Activated T-cell treated with anti-CD3 and anti-CD28 coated beads, Interleukin-2, amount 50 U/mL, for 24 hours (primary cell): ENCODE data around the gene FN1.
"Not testable (repeated sequence)": the region's sequence is repeated elsewhere in the genome, so short reads cannot be mapped to it uniquely, and the experiment has no call there.

Experiments
- DNase-seq: peaks from one replicate; pipeline ENCODE4 v3.0.0-alpha.2; 2020
- H3K27ac Mint-ChIP-seq: 2 replicates; pipeline ENCODE4 v1.8.0; 2020; ENCODE audit warnings: mild to moderate bottlenecking, mixed read lengths
- H3K27me3 Mint-ChIP-seq: 2 replicates; pipeline ENCODE4 v1.8.0; 2020; ENCODE audit warnings: mixed read lengths
- H3K36me3 Mint-ChIP-seq: 2 replicates; pipeline ENCODE4 v1.8.0; 2020; ENCODE audit warnings: low read depth, mixed read lengths
- H3K4me1 Mint-ChIP-seq: 2 replicates; pipeline ENCODE4 v1.8.0; 2020; ENCODE audit warnings: low read depth, mixed read lengths
- H3K4me3 Mint-ChIP-seq: 2 replicates; pipeline ENCODE4 v1.8.0; 2020; ENCODE audit warnings: mild to moderate bottlenecking, moderate library complexity, mixed read lengths
- H3K9me3 Mint-ChIP-seq: 2 replicates; pipeline ENCODE4 v1.8.0; 2020; ENCODE audit warnings: mixed read lengths

Gene FN1

DNA sequence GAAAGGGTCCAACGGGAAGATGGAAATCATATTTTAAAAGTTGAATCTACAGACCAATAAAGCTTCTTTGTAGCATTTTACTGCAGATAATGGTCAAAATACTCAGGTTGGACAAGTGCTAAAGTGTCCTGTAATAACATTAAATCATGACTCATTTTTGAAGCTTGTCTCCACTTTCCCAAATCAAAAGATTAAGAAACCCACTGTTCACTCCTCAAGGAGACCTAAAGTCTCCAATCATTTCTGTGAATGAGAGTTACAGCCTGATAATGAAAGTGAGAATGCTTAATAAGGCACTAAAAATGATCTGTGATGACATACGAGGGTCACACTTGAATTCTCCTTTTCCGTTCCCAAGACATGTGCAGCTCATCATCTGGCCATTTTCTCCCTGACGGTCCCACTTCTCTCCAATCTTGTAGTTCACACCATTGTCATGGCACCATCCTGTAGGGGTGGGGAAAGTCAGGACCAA is 70.6 kb downstream of the FN1 start:
- Mint-ChIP-seq H3K4me3 (no peak overlapping the region), H3K9me3 (no peaks in the 10 kb centered on the region), H3K27ac (no peak overlapping the region), H3K36me3 (peaks cover 71% of the 10 kb centered on the region), H3K27me3 (no peaks in the 10 kb centered on the region), H3K4me1 (no peaks in the 10 kb centered on the region)
- DNase-seq: no peak

- Mint-ChIP-seq H3K27ac (no peak overlapping the region), H3K27me3 (no peaks in the 10 kb centered on the region), H3K4me1 (no peaks in the 10 kb centered on the region), H3K9me3 (no peaks in the 10 kb centered on the region), H3K36me3 (peaks cover 79% of the 10 kb centered on the region), H3K4me3 (no peak overlapping the region)
- DNase-seq: no peak
Observed at GRCh38 chr2:215364157-215365155, 71.4 kb downstream of the FN1 start.

- DNase-seq: no peak
- Mint-ChIP-seq H3K27me3 (no peaks in the 10 kb centered on the region), H3K4me1 (no peaks in the 10 kb centered on the region), H3K36me3 (peaks cover 83% of the 10 kb centered on the region), H3K4me3 (no peak overlapping the region), H3K9me3 (no peaks in the 10 kb centered on the region), H3K27ac (no peak overlapping the region)
Observed at GRCh38 chr2:215363461-215364156, 72.3 kb downstream of the FN1 start.

DNA sequence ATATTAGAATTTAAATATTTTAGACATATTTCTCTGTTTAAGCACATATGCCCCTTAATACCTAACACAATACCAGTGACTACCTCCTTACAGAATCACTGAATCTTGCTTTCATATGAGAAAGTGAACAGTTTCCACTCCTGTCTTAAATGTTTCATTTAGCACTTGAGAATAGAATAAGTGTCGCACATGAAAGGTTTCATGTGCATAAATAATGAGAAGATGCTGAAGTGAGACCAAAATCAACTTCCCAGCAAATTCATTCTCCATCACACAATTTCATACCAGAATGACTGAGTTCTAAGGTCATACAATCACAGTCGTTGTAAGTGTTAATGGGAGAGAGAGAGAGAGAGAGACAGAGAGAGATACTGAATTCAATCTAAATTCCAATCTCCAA is 72.8 kb downstream of the FN1 start:
- H3K27ac Mint-ChIP-seq: no peak overlapping the region
- peaks cover 89% of the 10 kb centered on the region for H3K36me3 Mint-ChIP-seq
- no peak overlapping the region for H3K4me3 Mint-ChIP-seq
- no peaks in the 10 kb centered on the region for H3K27me3 Mint-ChIP-seq
- no peaks in the 10 kb centered on the region for H3K4me1 Mint-ChIP-seq
- DNase-seq: no peak
- no peaks in the 10 kb centered on the region for H3K9me3 Mint-ChIP-seq

DNA sequence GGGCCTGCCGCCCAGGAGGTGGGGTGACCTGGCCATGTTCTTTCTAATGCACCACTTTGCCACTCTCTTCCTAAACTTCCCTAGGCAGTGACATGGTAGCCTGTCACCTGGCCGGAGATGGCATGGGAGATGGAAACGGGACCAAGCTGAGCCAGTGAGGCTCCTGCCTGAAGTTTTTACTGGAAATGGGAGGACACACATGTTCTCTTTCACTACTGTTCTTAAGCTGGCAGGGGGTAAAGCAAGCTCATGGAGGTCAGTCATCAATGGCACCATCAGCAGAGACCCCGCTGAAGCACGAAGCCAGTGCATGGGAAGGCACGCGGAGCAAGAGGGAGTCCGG is 73.3 kb downstream of the FN1 start:
- H3K36me3 Mint-ChIP-seq: peaks cover 90% of the 10 kb centered on the region

DNA sequence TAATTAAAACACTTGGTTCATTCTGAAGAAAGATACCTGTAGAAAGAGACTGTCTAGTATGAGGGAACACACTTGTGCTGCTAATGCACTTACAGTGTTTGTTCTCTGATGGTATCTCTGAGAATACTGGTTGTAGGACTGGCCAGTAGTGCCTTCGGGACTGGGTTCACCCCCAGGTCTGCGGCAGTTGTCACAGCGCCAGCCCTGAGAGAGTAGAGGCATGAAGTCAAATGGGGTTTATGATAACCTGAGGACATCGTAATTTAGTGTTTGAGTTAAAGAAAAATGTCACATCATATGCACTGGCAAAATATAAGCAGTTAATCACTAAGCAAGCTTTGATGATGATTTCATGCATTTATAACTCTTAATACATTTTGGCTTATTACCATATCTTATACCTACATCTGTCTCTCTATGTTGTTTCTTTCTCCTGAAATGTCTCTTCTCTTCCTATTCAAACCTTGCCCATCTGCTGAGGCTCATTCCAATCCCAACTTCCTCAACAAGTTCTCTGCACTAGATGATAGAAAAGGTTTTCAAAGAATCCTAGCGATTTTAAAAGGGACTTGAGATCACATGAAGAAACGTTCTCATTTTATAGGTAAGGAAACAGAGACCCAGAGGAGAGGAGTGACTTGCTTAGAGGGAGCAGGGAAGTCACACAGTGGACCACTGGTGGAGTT is 73.8 kb downstream of the FN1 start:
- no peak for DNase-seq
- Mint-ChIP-seq H3K27me3 (no peaks in the 10 kb centered on the region), H3K4me1 (no peaks in the 10 kb centered on the region), H3K9me3 (no peaks in the 10 kb centered on the region), H3K27ac (no peak overlapping the region), H3K4me3 (no peak overlapping the region), H3K36me3 (peaks cover 90% of the 10 kb centered on the region)

More for the DNA sequence above, 73.3 kb downstream of the FN1 start:
- H3K27ac Mint-ChIP-seq: no peak overlapping the region
- H3K9me3 Mint-ChIP-seq: no peaks in the 10 kb centered on the region
- no peaks in the 10 kb centered on the region for H3K4me1 Mint-ChIP-seq
- no peaks in the 10 kb centered on the region for H3K27me3 Mint-ChIP-seq
- H3K4me3 Mint-ChIP-seq: no peak overlapping the region
- DNase-seq: no peak

GRCh38 chr2:215361211-215361875 is 74.5 kb downstream of the FN1 start:
- DNase-seq: no peak

DNA sequence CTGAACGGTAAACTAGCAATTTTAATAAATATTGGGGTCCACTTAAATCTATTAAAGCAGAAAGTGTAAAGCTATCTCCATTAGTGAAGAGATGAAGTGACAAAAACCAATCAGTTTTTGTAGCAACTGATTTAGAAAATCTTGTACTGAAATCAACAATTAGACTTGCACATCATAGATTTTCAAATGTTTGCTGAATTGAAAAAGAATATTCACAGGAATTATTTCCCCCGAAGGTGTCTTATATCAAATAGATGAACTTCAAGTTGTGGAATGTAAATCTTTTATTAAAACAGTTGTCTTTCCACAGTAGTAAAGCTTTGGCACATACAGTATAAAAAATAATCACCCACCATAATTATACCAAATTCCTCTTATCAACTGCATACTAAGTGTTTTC is 75.3 kb downstream of the FN1 start:
- Mint-ChIP-seq H3K27ac (no peak overlapping the region), H3K9me3 (no peaks in the 10 kb centered on the region), H3K4me1 (no peaks in the 10 kb centered on the region), H3K4me3 (no peak overlapping the region), H3K36me3 (peaks cover 93% of the 10 kb centered on the region), H3K27me3 (no peaks in the 10 kb centered on the region)
- no peak for DNase-seq

More at GRCh38 chr2:215361211-215361875, 74.5 kb downstream of the FN1 start:
- no peaks in the 10 kb centered on the region for H3K4me1 Mint-ChIP-seq
- no peak overlapping the region for H3K27ac Mint-ChIP-seq
- H3K27me3 Mint-ChIP-seq: no peaks in the 10 kb centered on the region
- H3K4me3 Mint-ChIP-seq: no peak overlapping the region
- H3K9me3 Mint-ChIP-seq: no peaks in the 10 kb centered on the region
- peaks cover 90% of the 10 kb centered on the region for H3K36me3 Mint-ChIP-seq

GRCh38 chr2:215360059-215360458 is 75.8 kb downstream of the FN1 start:
- not testable (repeated sequence) for H3K9me3 Mint-ChIP-seq, H3K27ac Mint-ChIP-seq, H3K27me3 Mint-ChIP-seq, DNase-seq, H3K4me1 Mint-ChIP-seq, H3K4me3 Mint-ChIP-seq
- H3K36me3 Mint-ChIP-seq: peaks cover 93% of the 10 kb centered on the region

GRCh38 chr2:215359576-215359922 is 76.3 kb downstream of the FN1 start:
- Mint-ChIP-seq H3K9me3 (no peaks in the 10 kb centered on the region), H3K27me3 (no peaks in the 10 kb centered on the region), H3K4me1 (no peaks in the 10 kb centered on the region), H3K4me3 (no peak overlapping the region), H3K36me3 (peaks cover 93% of the 10 kb centered on the region), H3K27ac (no peak overlapping the region)
- DNase-seq: no peak

DNA sequence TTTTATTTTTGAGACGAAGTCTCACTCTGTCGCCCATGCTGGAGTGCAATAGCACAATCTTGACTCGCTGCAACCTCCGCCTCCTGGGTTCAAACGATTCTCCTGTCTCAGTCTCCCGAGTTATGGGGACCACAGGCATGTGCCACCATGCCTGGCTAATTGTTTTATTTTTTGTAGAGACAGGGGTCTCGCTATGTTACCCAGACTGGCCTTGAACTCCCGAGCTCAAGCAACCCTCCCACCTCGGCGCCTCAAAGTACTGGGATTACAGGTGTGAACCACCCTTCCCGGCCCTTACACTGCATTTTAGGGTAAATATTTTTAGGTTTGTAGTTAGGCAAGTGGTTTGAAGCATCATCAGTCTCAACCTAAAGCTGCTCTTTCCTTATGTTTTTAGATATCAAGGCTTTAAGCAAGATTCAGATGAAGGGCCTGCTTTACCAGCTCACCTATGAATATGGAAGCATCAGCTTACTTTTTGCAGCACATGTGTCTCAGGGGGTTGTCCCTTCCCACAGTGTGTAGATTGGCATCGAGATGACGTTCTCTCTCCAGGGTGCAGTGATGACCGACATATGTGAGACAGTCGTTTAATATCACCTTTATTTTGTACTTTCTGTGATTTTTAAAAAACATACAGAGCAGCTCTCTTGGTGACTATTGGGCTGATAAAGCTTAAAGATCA is 76.8 kb downstream of the FN1 start:
- no peak for DNase-seq
- H3K4me3 Mint-ChIP-seq: no peak overlapping the region
- H3K36me3 Mint-ChIP-seq: peaks cover 93% of the 10 kb centered on the region
- H3K27me3 Mint-ChIP-seq: no peaks in the 10 kb centered on the region
- no peaks in the 10 kb centered on the region for H3K4me1 Mint-ChIP-seq
- H3K27ac Mint-ChIP-seq: no peak overlapping the region
- no peaks in the 10 kb centered on the region for H3K9me3 Mint-ChIP-seq

DNA sequence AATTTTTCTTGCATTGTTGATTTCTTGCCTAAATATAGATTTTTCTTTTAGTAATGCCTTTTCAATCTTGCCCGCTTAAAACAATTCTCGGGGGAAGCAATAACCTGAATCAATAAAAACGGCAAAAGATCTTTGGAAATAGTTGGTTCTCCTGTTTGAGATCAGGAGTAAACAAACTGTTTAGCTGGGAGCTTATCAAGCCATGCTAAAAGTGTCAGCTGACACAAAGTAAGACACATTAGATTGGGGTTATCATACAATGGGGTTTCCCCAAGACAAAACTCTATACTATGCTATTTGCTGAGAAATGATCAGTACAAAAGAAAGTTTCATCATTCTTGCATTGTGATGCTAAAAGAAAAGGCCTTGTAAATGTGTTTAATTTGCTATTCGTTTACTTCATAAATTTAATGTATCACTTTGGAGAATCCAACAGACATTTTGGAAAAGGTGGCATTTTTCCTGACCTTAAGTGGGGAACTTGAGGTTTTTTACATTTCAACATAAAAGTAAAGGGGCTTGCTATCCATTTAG is 77.5 kb downstream of the FN1 start:
- H3K27ac Mint-ChIP-seq: no peak overlapping the region
- H3K4me1 Mint-ChIP-seq: no peaks in the 10 kb centered on the region
- no peaks in the 10 kb centered on the region for H3K9me3 Mint-ChIP-seq
- no peaks in the 10 kb centered on the region for H3K27me3 Mint-ChIP-seq
- DNase-seq: no peak
- no peak overlapping the region for H3K4me3 Mint-ChIP-seq
- H3K36me3 Mint-ChIP-seq: peaks cover 90% of the 10 kb centered on the region

GRCh38 chr2:215357660-215358059 is 78.2 kb downstream of the FN1 start:
- DNase-seq: no peak
- no peak overlapping the region for H3K27ac Mint-ChIP-seq
- no peak overlapping the region for H3K4me3 Mint-ChIP-seq
- H3K27me3 Mint-ChIP-seq: no peaks in the 10 kb centered on the region
- no peaks in the 10 kb centered on the region for H3K9me3 Mint-ChIP-seq
- no peaks in the 10 kb centered on the region for H3K4me1 Mint-ChIP-seq
- H3K36me3 Mint-ChIP-seq: peaks cover 91% of the 10 kb centered on the region
